Pericardium fibroblast (primary cell): Measurements from ENCODE around the gene SPG11. TPM values are rescaled to one million over a fixed set of nuclear protein-coding genes. Genes with fewer than 3 reads are reported as not detected.

Experiments used
- total RNA-seq: library from RNA; depleted of rRNA; stranded (reverse); fragments of >200 nt; gene quantifications from 2 replicates; pipeline ENCODE4 v1.2.3, GENCODE V29; 2015

Gene SPG11
- total RNA-seq, result 23.3 and 40.1 TPM in 2 replicates

GRCh38 chr15:44663410-44664308, at the start of gene SPG11:
TSS of gene SPG11 (minus strand) at chr15:44663662. CDS start at chr15:44663647, 15 bp downstream.

DNA sequence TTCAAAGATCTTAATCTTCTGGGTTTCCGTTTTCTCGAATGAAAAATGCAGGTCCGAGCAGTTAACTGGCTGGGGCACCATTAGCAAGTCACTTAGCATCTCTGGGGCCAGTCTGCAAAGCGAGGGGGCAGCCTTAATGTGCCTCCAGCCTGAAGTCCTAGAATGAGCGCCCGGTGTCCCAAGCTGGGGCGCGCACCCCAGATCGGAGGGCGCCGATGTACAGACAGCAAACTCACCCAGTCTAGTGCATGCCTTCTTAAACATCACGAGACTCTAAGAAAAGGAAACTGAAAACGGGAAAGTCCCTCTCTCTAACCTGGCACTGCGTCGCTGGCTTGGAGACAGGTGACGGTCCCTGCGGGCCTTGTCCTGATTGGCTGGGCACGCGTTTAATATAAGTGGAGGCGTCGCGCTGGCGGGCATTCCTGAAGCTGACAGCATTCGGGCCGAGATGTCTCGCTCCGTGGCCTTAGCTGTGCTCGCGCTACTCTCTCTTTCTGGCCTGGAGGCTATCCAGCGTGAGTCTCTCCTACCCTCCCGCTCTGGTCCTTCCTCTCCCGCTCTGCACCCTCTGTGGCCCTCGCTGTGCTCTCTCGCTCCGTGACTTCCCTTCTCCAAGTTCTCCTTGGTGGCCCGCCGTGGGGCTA, 47.8 kb upstream of the SPG11 start, which contains the start of the genes B2M and PATL2:
Gene B2M (plus strand): TSS at position 422 of the 647 bp plus-strand sequence. CDS start 30 bp downstream, at position 452.
Gene PATL2 (minus strand): TSS at position 228 of the 647 bp plus-strand sequence. CDS start 34,833 bp downstream, outside the sequence.

DNA sequence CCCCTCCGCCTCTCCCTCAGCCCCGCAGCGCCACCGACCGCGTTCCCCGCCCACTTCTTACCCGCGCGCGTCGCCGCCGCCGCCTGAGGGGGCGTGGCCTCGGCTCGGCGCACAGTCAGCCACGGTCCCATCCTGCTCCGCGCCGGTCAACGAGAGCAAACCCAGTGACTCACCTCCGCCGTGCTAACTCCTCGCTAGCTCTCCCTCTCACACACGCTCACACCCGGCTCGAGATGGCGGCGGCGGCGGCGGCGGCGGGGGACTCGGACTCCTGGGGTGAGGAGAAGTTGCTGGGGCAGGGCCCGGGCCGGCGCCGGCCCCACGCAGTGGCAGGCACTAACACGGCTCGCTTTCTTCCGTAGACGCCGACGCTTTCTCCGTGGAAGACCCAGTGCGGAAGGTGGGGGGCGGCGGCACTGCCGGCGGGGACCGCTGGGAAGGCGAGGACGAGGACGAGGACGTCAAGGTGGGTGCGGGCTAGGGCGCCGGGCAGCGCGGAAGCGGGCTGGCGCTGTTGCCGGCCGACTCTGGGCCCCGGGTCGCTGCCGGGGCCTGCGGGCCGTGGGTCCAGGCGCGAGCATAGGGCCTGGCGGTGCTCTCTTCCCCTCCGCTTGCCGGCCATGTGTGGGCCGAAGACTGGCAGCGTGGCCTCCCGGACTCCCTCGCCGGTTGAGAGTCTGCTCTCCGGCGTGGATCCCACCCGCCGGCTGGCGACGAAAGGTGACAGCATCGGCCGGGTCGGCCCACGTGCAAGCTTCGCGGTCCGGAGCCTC, 126.3 kb downstream of the SPG11 start, which contains the start of gene EIF3J:
Gene EIF3J (plus strand): TSS at position 186 of the 773 bp plus-strand sequence. CDS start 48 bp downstream, at position 234.

Other genes starting within 250 kb of the SPG11 start
- gene CTDSPL2, start 236.0 kb downstream of the SPG11 start, total RNA-seq, result 29.0 and 50.1 TPM in 2 replicates
- gene EIF3J, start 126.5 kb downstream of the SPG11 start, total RNA-seq, result 29.3 and 38.0 TPM in 2 replicates
- gene PATL2, start 47.7 kb upstream of the SPG11 start, total RNA-seq, result not detected in 2 replicates
- 1,811 and 2,405 TPM in 2 replicates for gene B2M, start 47.9 kb upstream of the SPG11 start, total RNA-seq
- gene TRIM69, start 72.9 kb upstream of the SPG11 start, total RNA-seq, result 4.0 and 5.4 TPM in 2 replicates